Nephron progenitor cell (in vitro differentiated cells): ENCODE data around the gene LGALS9C.
"Not testable (repeated sequence)": the region's sequence is repeated elsewhere in the genome, so short reads cannot be mapped to it uniquely, and the experiment has no call there.

ENCODE experiments used
- DNase-seq: peaks from one replicate; pipeline ENCODE4 v3.0.0; 2021
- H3K27ac Mint-ChIP-seq: 2 replicates; pipeline ENCODE4 v1.8.0; 2021; ENCODE audit warnings: mild to moderate bottlenecking, moderate library complexity, mixed read lengths
- H3K27me3 Mint-ChIP-seq: 2 replicates; pipeline ENCODE4 v1.8.0; 2021; ENCODE audit warnings: mild to moderate bottlenecking, low read depth, mixed read lengths; ENCODE audit not compliant: poor library complexity
- H3K36me3 Mint-ChIP-seq: 2 replicates; pipeline ENCODE4 v1.8.0; 2021; ENCODE audit warnings: low read depth, mixed read lengths
- H3K4me1 Mint-ChIP-seq: 2 replicates; pipeline ENCODE4 v1.8.0; 2021; ENCODE audit warnings: mixed read lengths
- H3K4me3 Mint-ChIP-seq: 2 replicates; pipeline ENCODE4 v1.8.0; 2021; ENCODE audit warnings: mild to moderate bottlenecking, moderate library complexity, mixed read lengths
- H3K9me3 Mint-ChIP-seq: 2 replicates; pipeline ENCODE4 v1.8.0; 2021; ENCODE audit warnings: mild to moderate bottlenecking, moderate library complexity, mixed read lengths

The LGALS9C gene

GRCh38 chr17:18468472-18469171 is 8.0 kb upstream of the LGALS9C start:
- H3K4me1 Mint-ChIP-seq, H3K4me3 Mint-ChIP-seq, H3K36me3 Mint-ChIP-seq, DNase-seq, H3K27me3 Mint-ChIP-seq, H3K27ac Mint-ChIP-seq, H3K9me3 Mint-ChIP-seq: not testable (repeated sequence)

GRCh38 chr17:18469837-18470236 is 6.8 kb upstream of the LGALS9C start:
- H3K27me3 Mint-ChIP-seq, H3K27ac Mint-ChIP-seq, H3K9me3 Mint-ChIP-seq, DNase-seq, H3K4me1 Mint-ChIP-seq, H3K4me3 Mint-ChIP-seq, H3K36me3 Mint-ChIP-seq: not testable (repeated sequence)

- H3K27me3 Mint-ChIP-seq, H3K27ac Mint-ChIP-seq, H3K4me3 Mint-ChIP-seq, H3K9me3 Mint-ChIP-seq, DNase-seq, H3K4me1 Mint-ChIP-seq, H3K36me3 Mint-ChIP-seq: not testable (repeated sequence)
These were observed 6.2 kb upstream of the LGALS9C start for GRCh38 chr17:18470345-18470930.

- not testable (repeated sequence) for DNase-seq, H3K27ac Mint-ChIP-seq, H3K36me3 Mint-ChIP-seq, H3K4me1 Mint-ChIP-seq, H3K4me3 Mint-ChIP-seq, H3K9me3 Mint-ChIP-seq, H3K27me3 Mint-ChIP-seq
These were observed 2.6 kb upstream of the LGALS9C start for GRCh38 chr17:18473967-18474366.

- not testable (repeated sequence) for DNase-seq, H3K4me3 Mint-ChIP-seq, H3K27me3 Mint-ChIP-seq, H3K9me3 Mint-ChIP-seq, H3K36me3 Mint-ChIP-seq, H3K4me1 Mint-ChIP-seq, H3K27ac Mint-ChIP-seq
These were observed 1.8 kb upstream of the LGALS9C start for GRCh38 chr17:18474754-18475153.

- H3K27me3 Mint-ChIP-seq, H3K36me3 Mint-ChIP-seq, H3K9me3 Mint-ChIP-seq, H3K4me3 Mint-ChIP-seq, H3K27ac Mint-ChIP-seq, DNase-seq, H3K4me1 Mint-ChIP-seq: not testable (repeated sequence)
These were observed 778 bp downstream of the LGALS9C start for GRCh38 chr17:18477367-18477766.

GRCh38 chr17:18478362-18478761 is 1.8 kb downstream of the LGALS9C start:
- H3K36me3 Mint-ChIP-seq, H3K27me3 Mint-ChIP-seq, H3K9me3 Mint-ChIP-seq, DNase-seq, H3K27ac Mint-ChIP-seq, H3K4me1 Mint-ChIP-seq, H3K4me3 Mint-ChIP-seq: not testable (repeated sequence)

GRCh38 chr17:18478977-18479595 is 2.5 kb downstream of the LGALS9C start:
- not testable (repeated sequence) for H3K27me3 Mint-ChIP-seq, DNase-seq, H3K9me3 Mint-ChIP-seq, H3K36me3 Mint-ChIP-seq, H3K27ac Mint-ChIP-seq, H3K4me1 Mint-ChIP-seq, H3K4me3 Mint-ChIP-seq

- not testable (repeated sequence) for H3K4me3 Mint-ChIP-seq, H3K27ac Mint-ChIP-seq, H3K9me3 Mint-ChIP-seq, DNase-seq, H3K36me3 Mint-ChIP-seq, H3K4me1 Mint-ChIP-seq, H3K27me3 Mint-ChIP-seq
These were observed 5.2 kb downstream of the LGALS9C start for GRCh38 chr17:18481775-18482174.

- not testable (repeated sequence) for DNase-seq, H3K27me3 Mint-ChIP-seq, H3K27ac Mint-ChIP-seq, H3K36me3 Mint-ChIP-seq, H3K4me1 Mint-ChIP-seq, H3K9me3 Mint-ChIP-seq, H3K4me3 Mint-ChIP-seq
These were observed 9.4 kb downstream of the LGALS9C start for GRCh38 chr17:18485936-18486464.

- H3K4me3 Mint-ChIP-seq, DNase-seq, H3K36me3 Mint-ChIP-seq, H3K27me3 Mint-ChIP-seq, H3K27ac Mint-ChIP-seq, H3K4me1 Mint-ChIP-seq, H3K9me3 Mint-ChIP-seq: not testable (repeated sequence)
These were observed 11.0 kb downstream of the LGALS9C start for GRCh38 chr17:18487633-18488032.

- not testable (repeated sequence) for DNase-seq, H3K4me1 Mint-ChIP-seq
These were observed 12.0 kb downstream of the LGALS9C start for GRCh38 chr17:18488622-18489021.

GRCh38 chr17:18490016-18490415 is 13.4 kb downstream of the LGALS9C start:
- not testable (repeated sequence) for H3K36me3 Mint-ChIP-seq, H3K27ac Mint-ChIP-seq, DNase-seq, H3K4me1 Mint-ChIP-seq, H3K4me3 Mint-ChIP-seq, H3K9me3 Mint-ChIP-seq, H3K27me3 Mint-ChIP-seq

More at GRCh38 chr17:18488622-18489021, 12.0 kb downstream of the LGALS9C start:
- not testable (repeated sequence) for H3K27me3 Mint-ChIP-seq, H3K4me3 Mint-ChIP-seq, H3K9me3 Mint-ChIP-seq, H3K36me3 Mint-ChIP-seq, H3K27ac Mint-ChIP-seq

GRCh38 chr17:18492712-18493480 is 16.3 kb downstream of the LGALS9C start:
- not testable (repeated sequence) for H3K36me3 Mint-ChIP-seq, DNase-seq, H3K9me3 Mint-ChIP-seq, H3K4me3 Mint-ChIP-seq, H3K27me3 Mint-ChIP-seq, H3K27ac Mint-ChIP-seq, H3K4me1 Mint-ChIP-seq
